BJ (cell line): ENCODE results near the gene RAB21. TPM values are rescaled to one million over a fixed set of nuclear protein-coding genes. Genes with fewer than 3 reads are reported as not detected.

ENCODE experiments used
- CTCF ChIA-PET: fragments of 350-600 bp; formaldehyde crosslinking; extraction: SDS; loops from one replicate; lab custom pipeline; 2021; ENCODE audit warnings: antibody characterized with exemption, inconsistent platforms; lab: Yijun Ruan, JAX
- POLR2A ChIA-PET: fragments of 300-600 bp; sonication (Branson Sonifier 250); formaldehyde crosslinking; extraction: SDS; loops from one replicate; lab custom pipeline; 2021; ENCODE audit warnings: antibody characterized with exemption; lab: Charles Lee
- DNase-seq: peaks from one replicate; pipeline ENCODE4 v3.0.0-alpha.2; 2011; ENCODE audit warnings: low read depth
- H3K27me3 ChIP-seq: 2 replicates; pipeline ENCODE4 v1.6.0; 2011; ENCODE audit warnings: low read length; ENCODE audit not compliant: control insufficient read depth, insufficient read depth
- H3K36me3 ChIP-seq: 2 replicates; pipeline ENCODE4 v1.5.1; 2011; ENCODE audit warnings: low read length; ENCODE audit not compliant: control insufficient read depth, insufficient read depth
- H3K4me3 ChIP-seq: 2 replicates; pipeline ENCODE4 v1.5.1; 2011; ENCODE audit warnings: low read depth, mild to moderate bottlenecking, control low read depth, low read length
- polyA plus RNA-seq: library from polyadenylated mRNA; depleted of rRNA; stranded (reverse); fragments of >200 nt; gene quantifications from 2 replicates; pipeline ENCODE4 v1.2.3, GENCODE V29; 2011
- TF ChIP-seq, protein P1 (sequence below): IDR thresholded peaks from 2 replicates; pipeline ENCODE4 v1.5.1; 2011; ENCODE audit warnings: low read depth, mild to moderate bottlenecking, control low read depth, inconsistent platforms, low read length, moderate library complexity; ENCODE audit not compliant: insufficient read depth

The RAB21 gene
- polyA plus RNA-seq, 1 experiment, result 3.6 TPM

DNA sequence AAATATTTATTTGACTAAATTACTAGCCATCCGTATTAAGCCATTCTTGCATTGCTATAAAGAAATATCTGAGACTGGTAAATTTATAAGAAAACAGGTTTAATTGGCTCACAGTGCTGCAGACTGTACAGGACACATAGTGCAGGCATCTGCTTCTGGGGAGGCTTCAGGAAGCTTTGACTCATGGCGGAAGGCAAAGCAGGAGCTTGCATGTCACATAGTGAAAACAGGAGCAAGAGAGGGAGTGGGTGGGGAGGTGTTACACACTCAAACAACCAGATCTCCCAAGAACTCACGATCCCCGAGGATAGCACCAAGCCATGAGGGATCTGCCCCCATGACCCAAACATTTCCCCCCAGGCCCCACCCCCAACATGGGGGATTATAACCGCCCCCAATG, 26.7 kb upstream of the RAB21 start:
- CTCF ChIA-PET, result no interaction called here
- POLR2A ChIA-PET, result no interaction called here

DNA sequence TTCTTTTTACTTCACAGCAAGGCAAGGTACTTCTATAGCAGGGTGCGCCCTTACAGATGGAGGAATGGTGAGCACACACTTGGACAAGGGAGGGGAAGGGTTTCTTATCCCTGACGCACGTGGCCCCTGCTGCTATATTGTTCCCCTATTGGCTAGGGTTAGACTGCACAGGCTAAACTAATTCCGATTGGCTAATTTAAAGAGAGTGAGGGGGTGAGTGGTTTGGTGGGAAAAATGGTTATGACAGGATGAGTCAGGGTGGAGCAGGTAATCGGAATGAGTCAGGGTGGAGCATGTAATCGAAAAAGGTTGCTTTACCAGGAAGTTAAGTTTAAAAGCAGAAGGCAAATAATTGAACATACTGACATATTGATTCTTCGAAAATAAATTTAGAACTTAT, 23.7 kb upstream of the RAB21 start:
- CTCF ChIA-PET, result no interaction called here
- POLR2A ChIA-PET, result no interaction called here
- TF ChIP-seq, protein P1, sequence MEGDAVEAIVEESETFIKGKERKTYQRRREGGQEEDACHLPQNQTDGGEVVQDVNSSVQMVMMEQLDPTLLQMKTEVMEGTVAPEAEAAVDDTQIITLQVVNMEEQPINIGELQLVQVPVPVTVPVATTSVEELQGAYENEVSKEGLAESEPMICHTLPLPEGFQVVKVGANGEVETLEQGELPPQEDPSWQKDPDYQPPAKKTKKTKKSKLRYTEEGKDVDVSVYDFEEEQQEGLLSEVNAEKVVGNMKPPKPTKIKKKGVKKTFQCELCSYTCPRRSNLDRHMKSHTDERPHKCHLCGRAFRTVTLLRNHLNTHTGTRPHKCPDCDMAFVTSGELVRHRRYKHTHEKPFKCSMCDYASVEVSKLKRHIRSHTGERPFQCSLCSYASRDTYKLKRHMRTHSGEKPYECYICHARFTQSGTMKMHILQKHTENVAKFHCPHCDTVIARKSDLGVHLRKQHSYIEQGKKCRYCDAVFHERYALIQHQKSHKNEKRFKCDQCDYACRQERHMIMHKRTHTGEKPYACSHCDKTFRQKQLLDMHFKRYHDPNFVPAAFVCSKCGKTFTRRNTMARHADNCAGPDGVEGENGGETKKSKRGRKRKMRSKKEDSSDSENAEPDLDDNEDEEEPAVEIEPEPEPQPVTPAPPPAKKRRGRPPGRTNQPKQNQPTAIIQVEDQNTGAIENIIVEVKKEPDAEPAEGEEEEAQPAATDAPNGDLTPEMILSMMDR, result no peak
- Histone ChIP-seq H3K4me3 (no peak overlapping the region), H3K27me3 (no peaks in the 10 kb centered on the region), H3K36me3 (no peaks in the 10 kb centered on the region)
- no peak for DNase-seq

More for the DNA sequence above, 26.7 kb upstream of the RAB21 start:
- no peak for DNase-seq
- TF ChIP-seq, protein P1, result no peak
- H3K4me3 ChIP-seq, result no peak overlapping the region
- H3K27me3 ChIP-seq, result no peaks in the 10 kb centered on the region
- no peaks in the 10 kb centered on the region for H3K36me3 ChIP-seq

DNA sequence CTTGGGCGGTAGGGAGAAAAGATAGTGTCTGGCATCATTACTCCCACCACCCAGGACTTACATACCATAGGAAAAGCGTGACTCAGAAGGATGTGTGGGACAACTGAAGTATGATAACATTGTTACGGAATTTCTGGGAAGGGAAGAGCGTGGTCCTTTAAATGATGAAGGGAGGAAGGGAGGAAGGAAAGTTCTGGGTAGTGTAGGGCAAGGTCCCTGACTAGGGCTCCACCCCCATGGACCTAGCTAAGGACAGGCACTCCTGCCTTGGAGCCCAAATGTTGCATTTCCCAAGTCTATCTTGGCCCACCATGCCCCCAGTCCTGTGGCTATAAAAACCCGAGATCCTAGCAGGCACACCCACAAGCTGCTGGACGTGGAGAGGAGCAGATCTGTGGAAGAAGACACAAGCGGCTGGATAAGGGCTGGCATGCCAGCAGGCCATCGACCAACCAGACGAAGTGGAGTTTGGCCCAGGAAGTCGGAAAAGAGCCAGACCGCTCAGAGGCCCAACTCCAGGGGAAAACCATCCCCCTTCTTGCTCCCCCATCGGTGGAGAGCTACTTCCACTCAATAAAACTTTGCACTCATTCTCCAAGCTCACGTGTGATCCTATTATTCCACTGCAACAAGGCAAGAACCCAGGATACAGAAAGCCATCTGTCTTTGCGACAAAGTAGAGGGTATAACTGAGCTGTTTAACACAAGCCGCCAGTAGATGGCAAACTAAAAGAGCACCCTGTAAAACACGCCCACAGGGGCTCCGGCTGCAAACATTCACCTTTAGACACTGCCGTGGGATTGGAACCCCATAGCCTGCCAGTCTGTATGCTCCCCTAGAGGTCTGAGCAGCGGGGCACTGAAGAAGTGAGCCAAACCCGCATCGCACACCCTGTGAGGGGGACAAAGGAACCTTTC, 23.0 kb upstream of the RAB21 start:
- TF ChIP-seq, protein P1, result no peak
- CTCF ChIA-PET, result interaction anchor here (0.7 kb wide), 2 partner anchors 15 to 45 kb away, joined by 3 read pairs; no protein-coding TSS in a partner anchor
- DNase-seq, result no peak
- H3K36me3 ChIP-seq, result no peaks in the 10 kb centered on the region
- H3K27me3 ChIP-seq, result no peaks in the 10 kb centered on the region
- H3K4me3 ChIP-seq, result no peak overlapping the region
- POLR2A ChIA-PET, result interaction anchor here (0.7 kb wide), 1 partner anchor 16 kb away, joined by 6 read pairs; no protein-coding TSS in a partner anchor

DNA sequence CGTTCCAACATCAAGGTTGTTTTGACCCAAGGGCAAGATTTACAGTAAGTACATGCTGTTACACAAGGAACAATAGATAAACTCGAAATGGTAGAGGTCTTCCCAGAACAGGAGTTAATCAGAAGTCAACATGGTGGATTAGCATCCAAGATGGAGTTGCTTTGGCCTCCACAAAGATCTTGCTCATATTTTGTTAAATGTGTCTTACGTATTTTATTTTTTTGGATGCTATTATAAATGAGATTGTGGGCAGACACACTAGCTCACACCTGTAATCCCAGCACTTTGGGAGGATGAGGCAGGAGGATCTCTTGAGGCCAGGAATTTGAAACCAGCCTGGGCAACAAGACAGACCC, 22.3 kb upstream of the RAB21 start:
- POLR2A ChIA-PET, result no interaction called here
- DNase-seq, result no peak
- CTCF ChIA-PET, result no interaction called here
- TF ChIP-seq, protein P1, result no peak
- H3K4me3 ChIP-seq, result no peak overlapping the region
- H3K36me3 ChIP-seq, result no peaks in the 10 kb centered on the region
- H3K27me3 ChIP-seq, result no peaks in the 10 kb centered on the region

DNA sequence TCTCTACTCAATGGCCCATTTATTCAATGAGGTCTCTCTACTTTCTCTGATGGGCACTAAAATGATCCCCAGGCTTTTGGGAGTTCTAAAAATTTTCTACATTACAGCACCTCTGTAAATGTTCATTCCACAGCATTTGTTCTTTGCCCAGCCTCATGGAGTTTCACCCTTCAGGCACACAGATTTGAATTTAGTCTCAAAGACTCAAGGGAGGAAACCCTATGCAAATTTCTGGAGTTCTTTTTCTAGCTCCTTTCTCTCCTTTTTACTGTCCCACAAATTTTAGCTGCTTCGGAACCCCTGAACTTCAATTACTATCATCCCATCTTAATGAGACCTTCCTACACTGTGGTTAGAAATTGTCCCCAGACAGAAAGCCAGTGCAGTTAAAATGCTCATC, 17.5 kb upstream of the RAB21 start:
- TF ChIP-seq, protein P1, result no peak
- POLR2A ChIA-PET, result no interaction called here
- CTCF ChIA-PET, result interaction anchor here (2.0 kb wide), 1 partner anchor 10 kb away, joined by 7 read pairs; no protein-coding TSS in a partner anchor
- H3K4me3 ChIP-seq, result no peak overlapping the region
- DNase-seq, result no peak
- no peaks in the 10 kb centered on the region for H3K27me3 ChIP-seq
- H3K36me3 ChIP-seq, result no peaks in the 10 kb centered on the region
